GM08714 (cell line): ENCODE data around the gene WRAP73.
"Not testable (repeated sequence)": the region's sequence is repeated elsewhere in the genome, so short reads cannot be mapped to it uniquely, and the experiment has no call there.

Experiments
- H3K4me3 ChIP-seq: fragments of 200-500 bp; sonication (Bioruptor generic); 2 replicates; pipeline ENCODE4 v1.5.1; 2014; ENCODE audit warnings: mild to moderate bottlenecking, low read length, inconsistent platforms
- ZNF274 ChIP-seq: IDR thresholded peaks from 2 replicates; pipeline ENCODE4 v1.6.1; 2012; ENCODE audit warnings: mild to moderate bottlenecking, low read depth, low read length

Gene WRAP73

GRCh38 chr1:3590951-3591865 lies 58.7 kb downstream of the WRAP73 start:
- no peak overlapping the region for H3K4me3 ChIP-seq
- no peak for TF ChIP-seq ZNF274

GRCh38 chr1:3590139-3590763 lies 59.7 kb downstream of the WRAP73 start:
- TF ChIP-seq ZNF274: no peak

GRCh38 chr1:3588395-3588794 lies 61.5 kb downstream of the WRAP73 start:
- no peak for TF ChIP-seq ZNF274
- H3K4me3 ChIP-seq: no peak overlapping the region

More at GRCh38 chr1:3590139-3590763, 59.7 kb downstream of the WRAP73 start:
- no peak overlapping the region for H3K4me3 ChIP-seq

- no peak for TF ChIP-seq ZNF274
- no peak overlapping the region for H3K4me3 ChIP-seq
Measured at GRCh38 chr1:3586986-3587759, 62.7 kb downstream of the WRAP73 start.

- no peak overlapping the region for H3K4me3 ChIP-seq
- TF ChIP-seq ZNF274: no peak
Measured at GRCh38 chr1:3585940-3586568, 63.8 kb downstream of the WRAP73 start.

- not testable (repeated sequence) for H3K4me3 ChIP-seq
Measured at GRCh38 chr1:3585353-3585868, 64.5 kb downstream of the WRAP73 start.

- TF ChIP-seq ZNF274: no peak
- no peak overlapping the region for H3K4me3 ChIP-seq
Measured at GRCh38 chr1:3584915-3585314, 65.0 kb downstream of the WRAP73 start.

- not testable (repeated sequence) for H3K4me3 ChIP-seq
Measured at GRCh38 chr1:3583751-3584150, 66.2 kb downstream of the WRAP73 start.

- no peak overlapping the region for H3K4me3 ChIP-seq
- TF ChIP-seq ZNF274: no peak
Measured at GRCh38 chr1:3581296-3582036, 68.4 kb downstream of the WRAP73 start.
